Epithelial cell of proximal tubule (primary cell): ENCODE results near the gene CCDC92B. TPM values are rescaled to one million over a fixed set of nuclear protein-coding genes. Genes with fewer than 3 reads are reported as not detected.

Experiments used
- DNase-seq: peaks from one replicate; pipeline ENCODE4 v3.0.0-alpha.2; 2011; ENCODE audit warnings: low read depth
- H3K4me3 ChIP-seq: 2 replicates; pipeline ENCODE4 v1.5.1; 2011; ENCODE audit warnings: low read depth, mild to moderate bottlenecking, low read length
- total RNA-seq: library from RNA; depleted of rRNA; stranded (reverse); fragments of >200 nt; gene quantifications from 2 replicates; pipeline ENCODE4 v1.2.3, GENCODE V29; 2015
- TF ChIP-seq, protein P1 (sequence below): conservative IDR thresholded peaks from 2 replicates; pipeline ENCODE4 v1.5.1; 2012; ENCODE audit warnings: low read depth, mild to moderate bottlenecking, low read length

CCDC92B gene
- total RNA-seq, 1 donor from 2014 or later: 0.06 TPM

DNA sequence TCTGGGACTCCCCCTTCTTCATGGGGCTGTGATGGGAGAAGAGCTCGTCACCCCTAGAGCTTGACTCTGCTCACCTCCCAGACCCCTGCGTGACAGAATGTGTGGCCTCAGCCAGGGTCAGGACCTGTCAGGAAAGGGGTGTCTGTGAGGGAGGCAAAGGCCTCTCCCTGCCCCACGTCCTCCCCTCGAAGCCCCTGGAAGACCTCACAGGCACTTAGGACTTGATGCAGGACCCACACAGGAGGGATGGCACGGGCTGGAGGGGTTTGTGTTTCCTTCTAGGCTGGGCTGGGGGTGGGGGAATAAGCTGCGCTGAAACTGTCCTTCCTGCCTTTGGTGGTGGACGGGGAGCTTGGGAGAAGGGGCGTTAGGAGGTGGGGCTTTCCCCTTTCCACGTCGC lies 26.8 kb downstream of the CCDC92B start:
- DNase-seq: no peak
- TF ChIP-seq, protein P1, sequence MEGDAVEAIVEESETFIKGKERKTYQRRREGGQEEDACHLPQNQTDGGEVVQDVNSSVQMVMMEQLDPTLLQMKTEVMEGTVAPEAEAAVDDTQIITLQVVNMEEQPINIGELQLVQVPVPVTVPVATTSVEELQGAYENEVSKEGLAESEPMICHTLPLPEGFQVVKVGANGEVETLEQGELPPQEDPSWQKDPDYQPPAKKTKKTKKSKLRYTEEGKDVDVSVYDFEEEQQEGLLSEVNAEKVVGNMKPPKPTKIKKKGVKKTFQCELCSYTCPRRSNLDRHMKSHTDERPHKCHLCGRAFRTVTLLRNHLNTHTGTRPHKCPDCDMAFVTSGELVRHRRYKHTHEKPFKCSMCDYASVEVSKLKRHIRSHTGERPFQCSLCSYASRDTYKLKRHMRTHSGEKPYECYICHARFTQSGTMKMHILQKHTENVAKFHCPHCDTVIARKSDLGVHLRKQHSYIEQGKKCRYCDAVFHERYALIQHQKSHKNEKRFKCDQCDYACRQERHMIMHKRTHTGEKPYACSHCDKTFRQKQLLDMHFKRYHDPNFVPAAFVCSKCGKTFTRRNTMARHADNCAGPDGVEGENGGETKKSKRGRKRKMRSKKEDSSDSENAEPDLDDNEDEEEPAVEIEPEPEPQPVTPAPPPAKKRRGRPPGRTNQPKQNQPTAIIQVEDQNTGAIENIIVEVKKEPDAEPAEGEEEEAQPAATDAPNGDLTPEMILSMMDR: no peak
- H3K4me3 ChIP-seq: no peak overlapping the region

DNA sequence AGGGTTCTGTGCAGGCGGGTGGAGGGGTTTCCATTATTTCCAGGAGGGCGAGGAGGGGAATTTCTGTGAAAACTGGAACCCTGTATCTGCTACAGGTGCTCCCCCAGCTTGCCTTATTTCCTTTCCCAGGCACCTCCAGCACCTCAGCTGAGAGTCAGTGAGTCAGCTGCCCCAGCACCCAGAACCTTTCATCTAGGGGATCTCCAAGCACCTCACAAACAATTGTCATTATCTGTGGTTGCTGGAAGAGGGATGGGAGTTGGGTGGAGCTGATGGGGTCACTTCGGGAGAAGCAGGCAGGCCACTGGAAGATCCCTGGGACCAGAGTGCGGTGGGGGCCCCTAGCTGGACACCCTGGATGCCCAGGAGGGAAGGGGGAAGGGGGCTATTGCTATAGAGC lies 27.8 kb downstream of the CCDC92B start:
- TF ChIP-seq, protein P1: no peak
- H3K4me3 ChIP-seq: no peak overlapping the region
- DNase-seq: no peak

DNA sequence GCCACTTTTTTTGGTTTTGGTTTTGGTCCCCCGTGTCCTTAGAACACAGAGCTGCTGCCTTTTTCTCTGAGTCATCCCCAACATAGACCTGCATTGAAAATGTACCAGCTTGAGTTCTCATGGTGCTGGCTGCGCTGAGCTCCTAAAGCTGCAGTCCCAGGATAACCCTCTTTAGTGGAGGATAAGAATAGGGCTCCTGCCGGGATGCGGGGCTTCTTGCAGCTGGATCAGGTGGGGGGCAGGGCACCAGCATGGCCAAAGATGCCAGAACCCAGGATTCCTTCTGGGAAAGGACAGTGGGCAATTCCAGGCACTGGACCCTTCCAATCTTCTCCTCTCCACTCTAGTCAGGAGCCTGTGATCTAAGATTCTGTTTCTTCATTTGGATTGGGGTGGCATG lies 29.6 kb downstream of the CCDC92B start:
- DNase-seq: no peak

DNA sequence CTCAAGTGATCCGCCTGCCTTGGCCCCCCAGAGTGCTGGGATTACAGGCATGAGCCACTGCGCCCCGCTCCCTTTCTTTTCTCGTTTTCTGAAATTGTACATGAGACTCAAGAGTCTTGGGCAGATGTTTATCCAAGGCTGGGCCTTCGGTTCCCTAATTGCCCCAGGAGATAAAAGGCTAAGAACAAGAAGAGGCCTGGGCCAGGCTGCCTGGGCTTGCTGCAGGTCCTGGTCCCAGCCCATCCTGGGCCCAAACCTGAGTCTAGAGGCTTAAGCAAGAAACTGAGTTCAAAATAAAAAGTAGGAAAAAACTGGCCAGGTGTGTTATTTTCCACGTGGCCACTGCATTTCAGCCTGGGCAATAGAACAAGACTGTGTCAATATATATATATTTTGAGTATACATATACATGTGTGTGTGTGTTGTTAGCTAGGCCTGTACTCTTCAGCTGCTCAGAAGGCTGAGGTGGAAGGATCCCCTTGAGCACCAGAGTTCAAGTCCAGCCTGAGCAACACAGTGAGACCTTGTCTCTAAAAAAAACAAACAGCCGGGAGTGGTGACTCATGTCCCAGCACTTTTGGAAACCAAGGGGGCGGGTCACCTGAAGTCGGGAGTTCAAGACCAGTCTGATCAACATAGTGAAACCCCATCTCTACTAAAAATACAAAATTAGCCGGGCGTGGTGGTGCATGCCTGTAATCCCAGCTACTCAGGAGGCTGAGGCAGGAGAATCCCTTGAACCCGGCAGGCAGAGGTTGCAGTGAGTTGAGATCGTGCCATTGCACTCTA lies 31.1 kb downstream of the CCDC92B start:
- TF ChIP-seq, protein P1: no peak
- no peak for DNase-seq
- no peak overlapping the region for H3K4me3 ChIP-seq

More for the DNA sequence above, 29.6 kb downstream of the CCDC92B start:
- TF ChIP-seq, protein P1: no peak
- H3K4me3 ChIP-seq: no peak overlapping the region

DNA sequence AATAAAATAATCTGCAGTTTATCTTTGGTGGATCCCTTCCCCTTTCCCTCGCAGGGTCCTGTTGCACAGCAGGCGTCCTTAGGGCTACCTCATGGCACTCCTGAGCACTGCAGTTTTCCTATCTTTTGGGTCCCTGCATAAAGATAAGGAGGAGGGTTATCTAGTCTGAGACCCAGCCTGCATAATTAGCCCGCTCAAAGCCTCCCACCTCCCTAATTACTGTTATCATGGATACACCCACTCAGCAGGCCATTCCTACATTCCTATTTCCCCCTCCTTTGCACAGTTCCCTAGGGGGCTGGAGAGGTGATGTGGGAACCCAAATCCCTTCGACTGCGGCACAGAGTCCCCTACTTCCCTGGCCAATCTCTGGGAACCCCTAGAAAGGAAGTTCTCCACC lies 32.8 kb downstream of the CCDC92B start:
- TF ChIP-seq, protein P1: no peak
- H3K4me3 ChIP-seq: no peak overlapping the region
- DNase-seq: no peak

DNA sequence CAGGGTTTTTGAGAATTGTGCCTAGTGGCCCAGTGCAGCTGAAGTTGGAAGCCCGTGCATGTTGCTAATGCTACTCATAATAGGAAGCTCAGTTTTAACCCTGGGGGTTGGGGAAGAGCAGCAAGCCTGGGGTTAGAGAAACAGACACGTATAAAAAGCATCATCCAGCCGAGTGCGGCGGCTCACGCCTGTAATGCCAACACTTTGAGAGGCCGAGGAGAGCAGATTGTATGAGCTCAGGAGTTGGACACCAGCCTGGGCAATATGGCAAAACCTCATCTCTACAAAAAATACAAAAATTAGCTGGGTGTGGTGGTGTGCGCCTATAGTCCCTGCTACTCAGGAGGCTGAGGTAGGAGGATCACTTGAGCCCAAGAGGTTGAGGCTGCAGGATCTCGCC lies 35.6 kb downstream of the CCDC92B start:
- DNase-seq: no peak
- TF ChIP-seq, protein P1: no peak
- H3K4me3 ChIP-seq: no peak overlapping the region

DNA sequence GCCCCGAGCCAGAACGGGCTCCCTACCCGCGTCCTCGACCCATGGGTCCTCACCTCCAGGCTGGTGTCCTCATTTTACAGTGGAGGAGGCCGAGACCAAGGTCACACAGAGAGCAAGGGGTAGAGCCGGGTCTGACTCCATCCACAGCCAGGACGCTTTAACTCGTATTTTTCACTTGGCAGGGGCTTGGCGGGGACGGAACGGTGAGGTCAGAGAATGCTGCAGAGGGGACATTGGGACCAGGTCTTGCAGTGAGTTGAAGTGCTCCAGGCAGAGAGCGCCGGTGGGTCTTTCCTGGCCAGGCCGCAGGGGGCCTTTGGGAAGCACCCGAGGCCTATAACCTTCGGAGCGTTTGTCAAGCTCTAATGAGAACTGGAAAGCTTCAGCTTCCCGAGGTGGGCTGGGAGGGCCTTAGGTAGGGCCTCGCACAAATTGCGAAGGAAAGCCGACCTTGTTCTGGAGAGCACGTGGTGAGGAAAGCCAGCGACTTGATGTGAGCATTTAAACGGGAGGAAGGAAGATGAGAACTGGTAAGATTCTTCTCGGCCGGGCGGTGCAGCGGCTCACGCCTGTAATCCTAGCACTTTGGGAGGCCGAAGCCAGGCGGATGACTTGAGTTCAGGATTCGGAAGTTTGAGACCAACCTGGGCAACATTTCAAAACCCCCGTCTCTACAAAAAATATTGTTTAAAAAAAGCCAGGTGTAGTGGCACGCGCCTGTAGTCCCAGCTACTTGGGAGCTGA lies 37.0 kb downstream of the CCDC92B start:
- DNase-seq: no peak
- TF ChIP-seq, protein P1: no peak
- peak overlapping the region; percentile 72 for H3K4me3 ChIP-seq
